Suprapubic skin (tissue), 3 donors: ENCODE results near the gene POPDC2.

ENCODE experiments used
- CTCF ChIP-seq, 2 donors: fragments of 200-600 bp in 1 of 2; fragments of 450-650 bp in 1 of 2; sonication (generic) in 1 of 2; IDR thresholded peaks; one replicate each; pipeline ENCODE4 v1.5.1; 2016 to 2019; ENCODE audit warnings: antibody characterized with exemption in 2 of 2, mild to moderate bottlenecking in 1 of 2, moderate library complexity in 1 of 2
- EP300 ChIP-seq: sonication (generic); formaldehyde crosslinking; IDR thresholded peaks from one replicate; pipeline ENCODE4 v1.6.1; 2017; ENCODE audit warnings: antibody characterized with exemption
- POLR2A ChIP-seq, 2 donors: fragments of 450-650 bp; IDR thresholded peaks; one replicate each; pipeline ENCODE4 v1.6.1; 2017; ENCODE audit warnings: antibody characterized with exemption in 2 of 2, mild to moderate bottlenecking in 2 of 2, moderate library complexity in 2 of 2

- TF ChIP-seq CTCF (IDR thresholded peaks at IDR 0.05) = no peak
- no peak for TF ChIP-seq POLR2A (IDR thresholded peaks at IDR 0.05)
- TF ChIP-seq EP300 = no peak
Measured at GRCh38 chr3:119662604-119663373, 2.4 kb upstream of the POPDC2 start.
